Glutamatergic neuron (in vitro differentiated cells): ENCODE data around the gene OR1D5. TPM values are rescaled to one million over a fixed set of nuclear protein-coding genes. Genes with fewer than 3 reads are reported as not detected.
"Not testable (repeated sequence)": the region's sequence is repeated elsewhere in the genome, so short reads cannot be mapped to it uniquely, and the experiment has no call there.

Source experiments
- DNase-seq: peaks from one replicate; pipeline ENCODE4 v3.0.0; 2022
- H3K27ac Mint-ChIP-seq: one replicate; pipeline ENCODE4 v1.8.0; 2020; ENCODE audit warnings: mild to moderate bottlenecking, mixed read lengths, inconsistent platforms; ENCODE audit not compliant: unreplicated experiment
- H3K27me3 Mint-ChIP-seq: one replicate; pipeline ENCODE4 v1.8.0; 2020; ENCODE audit warnings: mild to moderate bottlenecking, moderate library complexity, mixed read lengths, inconsistent platforms; ENCODE audit not compliant: unreplicated experiment
- H3K36me3 Mint-ChIP-seq: one replicate; pipeline ENCODE4 v1.8.0; 2020; ENCODE audit warnings: mild to moderate bottlenecking, mixed read lengths, inconsistent platforms; ENCODE audit not compliant: unreplicated experiment
- H3K4me1 Mint-ChIP-seq: one replicate; pipeline ENCODE4 v1.8.0; 2020; ENCODE audit warnings: mild to moderate bottlenecking, low read depth, mixed read lengths, inconsistent platforms; ENCODE audit not compliant: unreplicated experiment
- H3K4me3 Mint-ChIP-seq: one replicate; pipeline ENCODE4 v1.8.0; 2020; ENCODE audit warnings: mild to moderate bottlenecking, mixed read lengths, inconsistent platforms; ENCODE audit not compliant: unreplicated experiment
- H3K9me3 Mint-ChIP-seq: one replicate; pipeline ENCODE4 v1.8.0; 2020; ENCODE audit warnings: mild to moderate bottlenecking, moderate library complexity, mixed read lengths, inconsistent platforms; ENCODE audit not compliant: unreplicated experiment
- CTCF ChIP-seq: fragments of 200-600 bp; sonication (generic); IDR thresholded peaks from one replicate; pipeline ENCODE4 v1.5.0; 2021; ENCODE audit not compliant: partially characterized antibody, unreplicated experiment
- total RNA-seq: library from RNA; stranded (reverse); fragmentation: NEBNext Ultra II Directional; extraction: Animal tissue kit (Norgen Biotek cat#: 25700); gene quantifications from one replicate; pipeline ENCODE4 v1.2.1, GENCODE V29; 2021; ENCODE audit not compliant: unreplicated experiment

OR1D5 gene
- total RNA-seq, 1 donor from 2014 or later = not detected

DNA sequence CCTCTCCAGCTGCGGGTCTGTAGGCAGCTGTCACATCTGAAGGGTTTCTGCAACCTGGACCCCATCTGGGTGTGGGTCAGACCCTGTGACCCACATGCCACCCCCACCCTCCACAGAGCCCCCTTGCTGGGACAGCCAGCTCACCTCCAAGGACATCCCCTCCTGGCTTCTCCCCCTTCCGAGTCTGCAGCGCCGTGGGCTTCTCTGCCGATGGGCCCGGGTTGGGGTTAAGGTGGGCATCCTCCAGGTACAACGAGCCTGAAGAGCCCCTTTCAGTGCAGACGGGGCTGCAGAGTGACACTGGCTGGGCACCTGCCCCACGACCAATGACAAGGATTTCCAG lies 28.9 kb downstream of the OR1D5 start:
- DNase-seq = no peak
- peaks cover 6% of the 10 kb centered on the region for H3K27me3 Mint-ChIP-seq
- H3K36me3 Mint-ChIP-seq = no peaks in the 10 kb centered on the region
- peaks cover 22% of the 10 kb centered on the region for H3K4me1 Mint-ChIP-seq
- peak overlapping the region; percentile 22 for H3K27ac Mint-ChIP-seq
- H3K9me3 Mint-ChIP-seq = peaks cover 10% of the 10 kb centered on the region
- no peak for TF ChIP-seq CTCF
- no peak overlapping the region for H3K4me3 Mint-ChIP-seq

DNA sequence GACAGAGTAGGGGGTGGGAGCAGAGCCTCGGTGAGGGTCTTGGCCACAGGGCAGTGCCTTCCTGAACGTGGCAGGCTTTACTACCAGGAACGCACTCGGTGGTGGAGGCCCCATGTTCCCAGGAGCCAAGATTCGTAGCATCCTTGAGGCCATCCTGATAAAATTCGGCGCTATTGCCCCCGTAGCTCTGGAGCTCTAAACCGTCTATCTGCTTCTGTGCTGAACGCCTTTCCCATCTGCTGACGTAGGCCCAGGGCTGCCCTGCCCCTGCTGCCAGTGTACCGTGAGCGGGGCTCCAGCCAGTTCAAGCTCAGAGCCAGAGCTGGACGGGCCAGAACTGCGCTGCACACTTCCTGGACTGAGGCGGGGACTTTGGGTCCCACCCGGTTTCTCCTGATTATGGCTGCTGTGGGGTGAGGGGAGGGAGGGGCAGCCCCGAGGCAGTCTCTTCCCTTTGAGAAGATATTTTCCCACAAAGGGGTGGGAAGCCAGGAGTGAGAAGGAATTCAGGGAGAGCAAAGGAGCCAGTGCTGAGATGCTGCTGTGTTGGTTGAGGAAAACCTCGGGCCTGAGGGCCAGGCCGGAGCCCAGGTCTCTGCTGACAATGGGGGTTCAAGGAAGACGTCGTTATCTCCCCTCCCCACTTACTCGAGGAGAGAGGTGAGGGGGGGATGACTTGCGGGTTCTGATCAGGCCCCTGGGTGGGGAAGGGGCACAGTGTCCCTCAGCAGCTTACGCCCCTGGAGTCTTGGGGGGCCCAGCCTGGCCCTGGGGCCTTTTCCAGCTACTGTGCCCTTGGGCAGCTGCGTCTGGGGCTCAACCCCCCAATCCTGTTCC lies 29.4 kb downstream of the OR1D5 start:
- H3K36me3 Mint-ChIP-seq = no peaks in the 10 kb centered on the region
- TF ChIP-seq CTCF = no peak
- no peak for DNase-seq
- peaks cover 10% of the 10 kb centered on the region for H3K9me3 Mint-ChIP-seq
- H3K4me3 Mint-ChIP-seq = no peak overlapping the region
- H3K4me1 Mint-ChIP-seq = peaks cover 22% of the 10 kb centered on the region
- H3K27me3 Mint-ChIP-seq = peaks cover 6% of the 10 kb centered on the region
- peak overlapping the region; percentile 38 for H3K27ac Mint-ChIP-seq

- Mint-ChIP-seq H3K4me3 (no peak overlapping the region), H3K27me3 (peaks cover 6% of the 10 kb centered on the region), H3K27ac (no peak overlapping the region), H3K4me1 (peaks cover 24% of the 10 kb centered on the region), H3K36me3 (no peaks in the 10 kb centered on the region), H3K9me3 (peaks cover 11% of the 10 kb centered on the region)
- TF ChIP-seq CTCF = no peak
- no peak for DNase-seq
Measured at GRCh38 chr17:3033248-3033640, 30.2 kb downstream of the OR1D5 start.

- no peak overlapping the region for H3K27ac Mint-ChIP-seq
- peaks cover 9% of the 10 kb centered on the region for H3K27me3 Mint-ChIP-seq
- peaks cover 14% of the 10 kb centered on the region for H3K9me3 Mint-ChIP-seq
- TF ChIP-seq CTCF = no peak
- no peak for DNase-seq
- H3K4me3 Mint-ChIP-seq = no peak overlapping the region
- peaks cover 29% of the 10 kb centered on the region for H3K4me1 Mint-ChIP-seq
- H3K36me3 Mint-ChIP-seq = no peaks in the 10 kb centered on the region
Measured at GRCh38 chr17:3032258-3033247, 30.9 kb downstream of the OR1D5 start.

GRCh38 chr17:3030852-3031470 lies 32.4 kb downstream of the OR1D5 start:
- Mint-ChIP-seq H3K4me1 (peaks cover 29% of the 10 kb centered on the region), H3K27me3 (peaks cover 11% of the 10 kb centered on the region), H3K9me3 (peaks cover 14% of the 10 kb centered on the region)
- not testable (repeated sequence) for H3K36me3 Mint-ChIP-seq, DNase-seq, H3K4me3 Mint-ChIP-seq, H3K27ac Mint-ChIP-seq
